NCI-H2081 (cell line): ENCODE results near the gene TPH1.
"Not testable (repeated sequence)": the region's sequence is repeated elsewhere in the genome, so short reads cannot be mapped to it uniquely, and the experiment has no call there.

Experiments used
- DNase-seq, 2 experiments: peaks; one replicate each; lab custom pipeline; 2025; lab: John Stamatoyannopoulos, UW

Gene TPH1

GRCh38 chr11:18022419-18022818, 23.6 kb downstream of the TPH1 start:
- DNase-seq: no peak

DNA sequence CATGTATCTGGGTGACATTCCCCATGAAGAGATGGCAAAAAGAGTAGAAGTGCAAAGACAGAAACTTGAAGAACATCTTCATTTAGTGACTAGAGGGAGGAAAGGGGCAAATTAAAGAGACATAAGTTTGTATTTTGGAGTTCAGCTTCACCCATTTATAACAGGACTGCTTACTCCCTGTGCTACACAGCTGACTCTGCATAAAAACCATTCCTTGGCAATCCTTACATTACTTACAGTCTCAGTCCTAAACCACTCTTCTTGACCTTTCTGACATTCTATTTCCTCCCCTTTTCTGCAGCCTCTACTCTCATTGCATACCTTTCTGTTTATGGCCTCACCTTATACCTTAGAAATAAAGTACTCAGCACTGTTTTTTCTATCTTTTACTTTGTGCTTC, 26.4 kb downstream of the TPH1 start:
- DNase-seq: no peak

DNA sequence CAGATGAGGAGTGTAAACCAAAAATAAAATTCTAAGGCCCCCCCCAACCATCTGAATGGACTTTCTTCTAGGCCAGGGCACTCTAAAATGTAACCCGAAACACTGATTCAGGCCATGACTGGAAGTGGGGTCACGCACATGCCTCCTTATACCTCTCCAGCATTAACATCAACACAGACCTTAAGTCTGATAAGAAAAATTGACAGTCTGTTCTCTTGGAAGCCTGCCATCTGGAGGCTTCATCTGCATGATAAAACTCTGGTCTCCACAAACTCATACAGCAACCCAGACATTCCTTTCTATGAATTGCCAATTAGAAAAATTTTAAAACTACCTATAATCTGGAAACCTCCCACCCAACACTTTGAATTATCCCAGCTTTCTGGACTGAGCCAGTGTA, 29.3 kb downstream of the TPH1 start:
- no peak for DNase-seq

DNA sequence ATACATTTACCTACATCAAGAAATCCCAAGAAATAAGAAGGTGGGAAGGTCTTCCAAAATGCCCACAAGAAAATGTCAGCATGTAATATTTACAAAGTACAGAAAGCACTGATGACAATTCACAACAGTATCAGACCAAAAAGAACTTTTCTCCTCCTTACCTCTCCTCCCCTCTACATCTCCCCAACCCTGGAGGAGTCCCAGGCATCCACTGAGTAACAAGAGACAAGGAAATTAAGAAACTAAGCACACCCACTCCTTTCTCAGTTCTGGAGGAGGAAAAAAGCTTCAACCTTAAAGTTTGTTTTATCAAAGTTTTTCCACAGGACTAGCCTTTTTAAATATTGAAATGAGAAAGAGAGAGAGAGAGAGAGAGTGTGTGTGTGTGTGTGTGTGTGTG, 31.2 kb downstream of the TPH1 start:
- DNase-seq: no peak

- peak in 1 of 2 experiments; percentile 54 for DNase-seq
Observed at GRCh38 chr11:18013790-18014507, 32.1 kb downstream of the TPH1 start.

DNA sequence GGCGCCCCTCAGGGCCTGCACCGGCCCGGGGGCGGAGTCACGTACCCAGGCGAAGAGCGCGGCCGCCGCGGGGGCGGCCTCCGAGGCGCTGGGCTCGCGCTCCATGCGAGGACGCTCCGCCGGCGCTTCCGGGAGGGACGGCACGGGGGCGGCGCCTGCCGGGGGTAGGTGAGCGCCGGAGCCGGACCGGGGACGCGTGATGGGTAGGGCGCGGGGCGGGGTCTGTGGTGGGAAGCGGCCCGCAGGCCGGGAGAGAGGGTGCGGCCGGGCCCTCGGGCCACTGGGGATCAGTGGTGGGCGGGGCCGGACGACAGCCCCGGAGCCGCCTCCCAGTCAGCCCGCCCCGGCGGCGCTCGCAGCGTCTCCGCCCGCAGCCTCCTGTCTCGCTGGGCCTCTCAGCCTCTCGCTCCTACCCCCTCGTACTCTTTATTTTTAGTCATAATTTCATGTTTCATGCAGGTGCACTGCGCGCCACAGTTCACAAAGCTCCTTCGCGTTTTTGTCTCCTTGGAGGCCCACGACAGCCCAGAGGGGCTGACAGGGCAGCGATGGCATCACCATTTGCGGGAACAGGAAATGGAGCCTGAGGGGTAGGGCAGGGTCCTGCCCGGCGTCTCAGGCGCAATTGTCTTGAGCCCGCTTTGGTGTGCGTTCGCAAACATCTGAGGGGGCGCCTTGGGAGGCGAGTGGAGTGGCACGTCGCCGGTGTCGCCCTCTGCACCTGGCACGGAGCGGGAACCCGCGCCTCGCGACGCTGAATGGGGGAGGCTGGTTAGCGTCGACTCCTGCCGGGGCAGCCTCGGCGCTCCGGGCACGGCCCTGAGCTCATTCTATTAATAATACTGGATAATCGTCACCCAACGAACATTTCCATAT, 32.9 kb downstream of the TPH1 start, which contains the start of gene SERGEF:
SERGEF (minus strand) TSS at position 142 of the 876 bp plus-strand sequence; CDS start at position 105, 37 bp downstream.
- peak; percentile 95 for DNase-seq

GRCh38 chr11:18012122-18012905, 33.8 kb downstream of the TPH1 start:
- DNase-seq: peak in 1 of 2 experiments; percentile 43

- DNase-seq: peak; percentile 10 to 53
Observed at GRCh38 chr11:18011633-18012032, 34.4 kb downstream of the TPH1 start.

GRCh38 chr11:18010977-18011586, 35.0 kb downstream of the TPH1 start:
- DNase-seq: peak in 1 of 2 experiments; percentile 30

DNA sequence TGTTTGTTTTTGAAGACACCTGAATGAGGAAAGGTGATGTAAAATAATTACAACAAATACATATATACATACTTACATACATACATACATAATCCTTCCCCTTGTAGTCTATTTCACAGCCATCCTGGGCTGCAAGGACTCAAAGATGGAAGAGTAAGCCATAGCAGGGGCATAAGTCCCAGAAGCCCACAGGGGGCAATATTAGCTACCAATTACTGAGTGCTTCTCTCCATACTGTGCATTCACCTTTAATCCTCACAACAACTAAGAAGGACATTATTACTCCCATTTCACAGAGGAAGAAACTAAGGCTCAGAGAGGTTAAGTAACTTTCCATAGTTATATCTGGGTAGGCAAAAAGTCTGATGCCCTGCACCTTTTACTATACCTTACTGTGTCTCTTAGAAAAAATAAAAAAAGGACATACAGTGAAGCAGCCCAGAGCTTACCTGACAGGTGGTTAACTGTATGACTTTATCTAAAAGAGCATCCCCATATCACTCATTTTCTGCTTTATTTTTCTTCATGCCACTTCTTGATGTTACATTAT, 35.9 kb downstream of the TPH1 start:
- DNase-seq: peak in 1 of 2 experiments; percentile 9

DNA sequence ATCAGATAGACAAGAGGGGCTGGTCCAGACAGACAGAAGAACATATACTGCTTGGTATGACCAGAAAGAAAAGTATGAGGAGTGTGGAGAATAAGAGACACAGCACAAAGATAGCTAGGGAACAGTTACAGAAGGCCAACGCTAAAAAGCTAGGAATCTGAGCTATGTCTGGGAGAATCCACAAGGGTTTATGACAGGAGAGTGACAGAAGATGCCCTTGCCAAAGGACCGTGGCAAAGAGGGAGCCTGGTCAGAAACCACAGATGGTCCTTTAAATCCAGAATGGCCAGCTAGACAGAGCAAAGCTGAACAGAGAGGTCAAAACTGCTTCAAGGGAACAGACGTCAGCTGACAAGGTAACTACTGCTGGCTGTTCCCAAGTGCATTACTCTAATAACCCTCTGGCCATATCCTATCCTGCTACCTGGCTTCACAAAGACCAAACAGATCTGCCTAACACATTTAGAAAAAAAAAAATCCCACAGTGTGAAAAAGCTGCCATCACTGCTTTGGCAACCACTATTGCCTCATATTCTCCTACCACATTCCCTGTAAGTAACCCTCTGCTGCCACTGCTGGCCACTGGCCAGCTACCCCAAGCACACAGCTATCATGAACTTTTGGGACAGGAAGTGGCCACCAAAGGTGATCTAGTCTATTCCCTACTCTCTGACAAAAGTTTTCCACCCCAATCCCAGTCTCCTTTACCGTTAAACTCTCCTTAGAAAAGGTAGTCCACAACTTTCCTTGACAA, 40.5 kb downstream of the TPH1 start:
- DNase-seq: no peak

GRCh38 chr11:18001191-18001590, 44.9 kb downstream of the TPH1 start:
- DNase-seq: no peak

DNA sequence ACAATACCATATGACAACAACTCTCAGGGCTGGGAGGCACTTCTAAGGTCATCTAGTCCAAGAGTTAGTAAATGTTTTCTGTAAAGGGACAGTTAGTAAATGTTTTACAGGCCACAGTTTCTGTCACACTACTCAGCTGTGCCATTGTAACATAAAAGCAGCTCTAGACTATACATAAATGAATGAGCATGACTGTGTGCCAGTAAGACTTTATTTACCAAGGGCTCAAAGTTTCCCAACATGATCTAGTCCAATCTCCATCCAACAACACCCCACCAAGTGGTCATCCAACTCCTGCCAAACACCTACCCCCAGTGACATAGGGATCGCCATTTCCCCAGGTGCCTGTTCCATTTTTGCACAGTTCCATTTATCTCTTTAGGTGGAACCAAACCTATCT, 45.3 kb downstream of the TPH1 start:
- no peak for DNase-seq

GRCh38 chr11:18000128-18000527, 45.9 kb downstream of the TPH1 start:
- not testable (repeated sequence) for DNase-seq
